Choroid plexus epithelial cell (primary cell): ENCODE measurements around the gene COMP.

ENCODE experiments used
- DNase-seq: peaks from one replicate; pipeline ENCODE4 v3.0.0-alpha.2; 2010; ENCODE audit warnings: low read depth
- H3K4me3 ChIP-seq: 2 replicates; pipeline ENCODE4 v1.5.1; 2011; ENCODE audit warnings: low read depth, mild to moderate bottlenecking, control low read depth, low read length, moderate library complexity
- TF ChIP-seq, protein P1 (sequence below): conservative IDR thresholded peaks from 2 replicates; pipeline ENCODE4 v1.5.1; 2011; ENCODE audit warnings: low read depth, mild to moderate bottlenecking, control low read depth, inconsistent platforms, low read length, moderate library complexity

Gene COMP

DNA sequence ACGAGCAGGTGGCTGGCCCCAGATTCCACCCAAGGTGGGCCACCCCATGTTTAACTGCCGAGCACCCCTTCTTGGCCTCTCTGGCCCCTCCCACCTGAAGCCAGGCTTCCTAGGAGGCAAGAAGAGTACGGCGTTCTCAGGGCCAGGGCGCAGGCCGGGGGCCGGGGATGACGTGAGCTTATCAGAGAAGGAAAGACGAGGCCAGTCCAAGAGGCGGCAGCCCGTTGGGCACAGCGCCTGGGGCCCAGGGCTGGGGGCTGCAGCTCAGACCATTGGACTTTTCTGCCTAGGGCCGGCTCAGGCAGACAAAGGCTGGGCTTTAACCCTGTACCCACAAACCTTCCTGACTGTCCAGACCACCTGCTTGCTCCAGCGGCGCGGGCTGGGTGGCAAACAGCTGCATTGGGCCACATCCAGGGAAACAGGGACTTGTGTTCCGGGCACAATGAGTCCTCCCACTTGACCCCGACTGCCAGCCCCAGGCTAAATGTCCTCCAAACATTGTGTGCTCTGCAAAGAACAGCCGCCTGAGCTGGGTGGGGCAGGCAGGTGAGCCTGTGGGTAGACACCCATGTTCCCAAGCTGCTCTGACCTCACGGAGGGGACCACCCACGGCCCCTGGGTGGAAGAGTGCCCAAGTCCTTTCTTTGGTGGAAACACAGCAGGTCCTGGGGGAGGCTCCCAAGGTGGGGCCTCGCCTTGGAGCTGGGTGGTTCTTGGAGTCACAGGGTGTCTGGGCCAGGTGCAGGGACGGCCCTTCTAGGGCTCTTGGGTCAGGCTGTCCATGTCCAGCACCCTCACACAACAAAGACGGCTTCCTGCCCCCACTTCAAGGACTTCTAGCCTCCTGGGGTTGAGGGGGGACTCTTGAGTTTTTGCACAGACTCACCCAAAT lies 21.9 kb downstream of the COMP start:
- DNase-seq: no peak

DNA sequence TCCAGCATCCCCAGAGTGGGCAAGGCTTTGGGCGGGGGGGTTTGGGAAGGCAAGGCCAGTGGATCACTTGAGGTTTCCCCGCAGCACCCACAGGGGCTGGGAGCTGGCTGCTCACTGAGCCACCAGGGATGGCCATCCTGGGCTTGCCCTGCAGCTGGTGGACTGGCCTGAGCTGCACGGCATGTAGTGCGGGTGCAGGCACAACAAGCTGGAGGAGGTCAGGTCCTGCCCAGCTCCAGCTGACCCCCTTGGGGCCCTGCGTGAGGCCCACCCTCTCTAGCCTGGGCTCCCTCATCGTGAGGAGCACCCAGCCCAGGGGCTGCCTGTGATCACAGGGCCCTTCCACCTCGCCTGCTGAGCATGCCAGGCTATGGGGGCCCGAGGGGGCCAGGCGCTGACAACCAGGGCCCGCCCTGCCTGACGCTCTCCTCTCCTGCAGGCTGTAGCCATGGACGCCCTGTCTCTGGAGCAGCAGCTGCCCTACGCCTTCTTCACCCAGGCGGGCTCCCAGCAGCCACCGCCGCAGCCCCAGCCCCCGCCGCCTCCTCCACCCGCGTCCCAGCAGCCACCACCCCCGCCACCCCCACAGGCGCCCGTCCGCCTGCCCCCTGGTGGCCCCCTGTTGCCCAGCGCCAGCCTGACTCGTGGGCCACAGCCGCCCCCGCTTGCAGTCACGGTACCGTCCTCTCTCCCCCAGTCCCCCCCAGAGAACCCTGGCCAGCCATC lies 22.9 kb downstream of the COMP start:
- DNase-seq: no peak
- TF ChIP-seq, protein P1, sequence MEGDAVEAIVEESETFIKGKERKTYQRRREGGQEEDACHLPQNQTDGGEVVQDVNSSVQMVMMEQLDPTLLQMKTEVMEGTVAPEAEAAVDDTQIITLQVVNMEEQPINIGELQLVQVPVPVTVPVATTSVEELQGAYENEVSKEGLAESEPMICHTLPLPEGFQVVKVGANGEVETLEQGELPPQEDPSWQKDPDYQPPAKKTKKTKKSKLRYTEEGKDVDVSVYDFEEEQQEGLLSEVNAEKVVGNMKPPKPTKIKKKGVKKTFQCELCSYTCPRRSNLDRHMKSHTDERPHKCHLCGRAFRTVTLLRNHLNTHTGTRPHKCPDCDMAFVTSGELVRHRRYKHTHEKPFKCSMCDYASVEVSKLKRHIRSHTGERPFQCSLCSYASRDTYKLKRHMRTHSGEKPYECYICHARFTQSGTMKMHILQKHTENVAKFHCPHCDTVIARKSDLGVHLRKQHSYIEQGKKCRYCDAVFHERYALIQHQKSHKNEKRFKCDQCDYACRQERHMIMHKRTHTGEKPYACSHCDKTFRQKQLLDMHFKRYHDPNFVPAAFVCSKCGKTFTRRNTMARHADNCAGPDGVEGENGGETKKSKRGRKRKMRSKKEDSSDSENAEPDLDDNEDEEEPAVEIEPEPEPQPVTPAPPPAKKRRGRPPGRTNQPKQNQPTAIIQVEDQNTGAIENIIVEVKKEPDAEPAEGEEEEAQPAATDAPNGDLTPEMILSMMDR: no peak

More for the DNA sequence above, 21.9 kb downstream of the COMP start:
- H3K4me3 ChIP-seq: no peak overlapping the region
- TF ChIP-seq, protein P1: no peak

DNA sequence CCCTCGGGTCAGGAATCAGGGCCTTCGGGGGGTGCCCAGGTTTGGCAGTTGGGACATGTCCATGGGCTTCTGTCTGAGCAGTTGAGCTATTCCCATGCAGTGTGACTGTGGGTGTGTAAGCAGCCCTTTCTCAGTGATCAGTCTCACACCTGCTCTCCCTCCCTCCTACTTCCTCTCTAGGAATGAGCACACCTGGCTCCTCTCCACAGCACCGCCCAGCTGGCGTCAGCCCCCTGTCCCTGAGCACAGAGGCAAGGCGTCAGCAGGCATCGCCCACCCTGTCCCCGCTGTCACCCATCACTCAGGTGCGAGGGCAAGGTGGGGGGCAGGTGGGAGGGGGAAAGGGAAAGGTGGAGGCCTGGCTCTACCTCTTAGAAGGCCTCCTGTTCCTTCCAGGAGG lies 25.9 kb downstream of the COMP start:
- no peak overlapping the region for H3K4me3 ChIP-seq
- no peak for DNase-seq
- TF ChIP-seq, protein P1: no peak

More for the DNA sequence above, 22.9 kb downstream of the COMP start:
- H3K4me3 ChIP-seq: no peak overlapping the region

DNA sequence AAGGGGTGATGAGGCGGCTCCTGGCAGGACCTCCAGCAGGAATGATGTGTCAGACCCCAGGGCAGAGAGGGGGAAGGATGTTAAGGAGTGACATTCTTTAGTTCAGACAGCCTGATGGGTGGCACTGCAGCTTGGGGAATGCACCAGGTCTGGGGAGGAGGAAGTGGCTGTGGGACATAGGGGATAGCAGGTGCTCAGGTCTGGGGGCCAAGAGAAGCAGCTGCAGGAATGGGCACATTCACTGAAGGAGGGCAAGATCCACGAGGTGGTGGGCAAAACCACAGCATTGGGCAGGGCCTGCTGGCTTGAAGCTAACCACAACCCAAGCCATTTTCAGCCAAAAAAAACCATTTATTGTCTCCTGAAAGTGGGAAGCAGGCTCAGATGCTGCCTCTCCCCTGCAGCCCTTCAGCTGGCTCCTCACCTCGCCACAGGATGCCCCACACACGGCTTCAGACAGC lies 26.5 kb downstream of the COMP start:
- H3K4me3 ChIP-seq: no peak overlapping the region
- TF ChIP-seq, protein P1: no peak
- DNase-seq: no peak

DNA sequence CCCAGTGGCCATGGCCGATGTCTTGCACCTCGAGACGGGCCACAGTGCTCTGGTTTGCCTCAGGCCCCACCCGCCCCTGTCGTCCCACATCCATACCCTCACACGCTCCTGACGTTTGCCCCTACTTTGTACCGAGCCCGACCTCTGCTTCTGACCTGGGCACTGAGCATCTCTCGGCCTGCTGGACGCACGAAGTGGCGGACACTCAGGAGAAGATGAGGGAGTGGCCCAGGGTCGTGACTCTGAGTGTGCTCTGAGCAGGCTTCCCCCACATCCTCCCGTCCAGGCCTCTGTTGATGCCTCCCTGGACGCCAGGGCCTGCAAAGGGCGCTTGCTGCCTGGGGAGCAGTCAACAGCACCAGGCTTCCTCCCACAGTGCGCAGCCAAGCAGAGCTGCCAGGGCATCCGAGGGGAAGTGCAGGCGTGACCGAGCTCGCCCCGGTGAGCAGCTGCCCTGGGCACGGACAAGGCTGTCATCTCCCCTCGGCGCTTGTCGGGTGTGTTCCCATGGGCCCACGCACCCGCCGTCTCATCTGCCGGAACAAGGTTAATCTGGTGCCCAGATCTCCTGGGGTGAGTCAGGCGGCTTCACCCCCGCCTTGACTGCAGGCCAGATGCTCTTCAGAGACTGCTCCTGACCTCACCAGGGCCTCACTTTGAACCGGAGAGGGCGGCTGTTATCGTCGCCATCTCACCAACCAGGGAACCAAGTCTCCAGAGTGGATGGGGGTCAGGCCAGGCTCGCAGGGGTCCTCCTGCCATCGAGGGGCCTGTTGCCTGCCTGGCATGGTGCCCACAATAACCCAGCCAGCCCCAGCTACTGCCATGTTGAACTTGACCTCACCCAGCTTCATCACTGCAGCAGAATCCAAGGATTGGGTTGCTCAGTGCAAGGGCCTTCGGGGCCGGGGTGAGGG lies 27.2 kb downstream of the COMP start:
- H3K4me3 ChIP-seq: no peak overlapping the region
- no peak for DNase-seq
- TF ChIP-seq, protein P1: no peak

DNA sequence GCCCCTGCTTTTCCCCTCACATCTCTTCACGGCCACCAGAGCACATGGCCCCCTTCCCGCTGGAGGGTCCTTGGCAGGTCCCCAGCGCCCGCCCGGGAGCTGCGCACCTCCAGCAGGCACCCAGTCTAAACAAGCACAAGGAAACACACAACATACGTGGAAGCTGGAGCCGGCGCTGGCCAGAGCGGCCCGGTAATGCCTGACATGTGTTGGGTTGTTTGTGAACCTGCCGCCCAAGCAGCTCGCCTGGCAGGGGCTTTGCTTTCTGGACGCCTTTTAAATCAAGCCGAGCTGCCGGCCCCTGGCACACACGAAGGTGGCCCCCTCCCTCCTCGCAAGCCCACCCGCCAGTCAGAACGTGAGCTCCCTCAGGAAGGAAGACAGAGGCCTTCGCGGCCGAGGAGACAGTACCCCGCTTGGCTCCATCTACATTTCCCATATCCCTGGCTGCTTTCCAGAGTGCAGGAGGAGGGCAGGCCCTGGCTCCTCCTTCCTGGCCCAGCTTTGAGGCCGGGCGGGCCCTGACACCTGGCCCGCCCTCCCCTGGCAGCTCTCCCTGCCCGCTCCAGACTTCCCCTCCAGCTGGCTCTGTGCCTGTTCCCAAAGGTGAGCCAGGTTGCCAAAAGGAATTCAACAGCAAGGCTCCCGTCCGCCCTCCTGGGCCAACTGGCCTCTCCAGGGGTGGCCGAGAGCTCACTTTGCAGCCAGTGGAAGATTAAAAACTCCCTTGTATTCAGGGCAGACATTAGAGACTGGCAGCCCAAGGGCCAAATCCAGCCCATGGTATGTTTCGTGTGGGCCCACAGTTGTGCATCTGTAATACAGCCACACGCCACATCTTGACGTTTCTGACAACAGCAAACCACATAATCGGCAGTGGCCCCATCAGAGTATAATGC lies 28.7 kb downstream of the COMP start:
- H3K4me3 ChIP-seq: no peak overlapping the region

More for the DNA sequence above, 28.7 kb downstream of the COMP start:
- DNase-seq: peak; percentile 57
- TF ChIP-seq, protein P1: no peak
